ENCODE data around the gene ARHGAP28. TPM values are rescaled to one million over a fixed set of nuclear protein-coding genes. Genes with fewer than 3 reads are reported as not detected.

The ARHGAP28 gene
- total RNA-seq, 2 donors from 2014 or later, result 20.3 to 22.6 TPM

DNA sequence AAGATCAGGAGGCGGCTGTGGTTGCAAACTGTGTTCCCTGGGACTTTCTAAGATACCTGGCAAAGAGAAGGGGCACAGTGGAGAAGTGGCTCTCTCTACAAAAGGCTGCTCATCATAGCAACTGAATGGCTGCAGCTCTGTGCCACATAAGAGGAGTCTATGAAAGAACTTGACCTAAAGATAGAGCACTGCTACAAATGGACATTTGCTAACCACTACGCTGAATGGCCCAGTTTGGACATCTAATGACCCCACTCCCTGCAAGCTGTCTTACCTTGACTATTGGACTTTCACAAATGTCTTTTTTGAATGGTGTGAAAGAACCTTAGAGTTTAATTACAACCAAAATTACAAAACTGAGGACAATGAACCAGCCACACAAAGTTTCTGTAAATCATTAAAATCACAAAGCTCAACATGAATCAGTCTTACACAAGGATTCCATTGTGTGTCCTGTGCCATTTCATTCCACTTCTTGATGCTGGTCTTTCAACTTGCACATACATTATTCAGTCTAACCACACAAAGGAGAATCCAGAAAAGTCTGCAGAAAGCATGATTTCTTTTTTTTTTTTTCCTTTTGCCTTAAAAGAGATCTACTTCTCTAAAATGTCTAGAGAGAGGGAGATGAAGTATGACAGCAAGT lies 234.1 kb downstream of the ARHGAP28 start:
- TF ChIP-seq POLR2AphosphoS5 (IDR thresholded peaks at IDR 0.05) (no peak), POLR2A (IDR thresholded peaks at IDR 0.05) (no peak)
- TF ChIP-seq, protein P1, sequence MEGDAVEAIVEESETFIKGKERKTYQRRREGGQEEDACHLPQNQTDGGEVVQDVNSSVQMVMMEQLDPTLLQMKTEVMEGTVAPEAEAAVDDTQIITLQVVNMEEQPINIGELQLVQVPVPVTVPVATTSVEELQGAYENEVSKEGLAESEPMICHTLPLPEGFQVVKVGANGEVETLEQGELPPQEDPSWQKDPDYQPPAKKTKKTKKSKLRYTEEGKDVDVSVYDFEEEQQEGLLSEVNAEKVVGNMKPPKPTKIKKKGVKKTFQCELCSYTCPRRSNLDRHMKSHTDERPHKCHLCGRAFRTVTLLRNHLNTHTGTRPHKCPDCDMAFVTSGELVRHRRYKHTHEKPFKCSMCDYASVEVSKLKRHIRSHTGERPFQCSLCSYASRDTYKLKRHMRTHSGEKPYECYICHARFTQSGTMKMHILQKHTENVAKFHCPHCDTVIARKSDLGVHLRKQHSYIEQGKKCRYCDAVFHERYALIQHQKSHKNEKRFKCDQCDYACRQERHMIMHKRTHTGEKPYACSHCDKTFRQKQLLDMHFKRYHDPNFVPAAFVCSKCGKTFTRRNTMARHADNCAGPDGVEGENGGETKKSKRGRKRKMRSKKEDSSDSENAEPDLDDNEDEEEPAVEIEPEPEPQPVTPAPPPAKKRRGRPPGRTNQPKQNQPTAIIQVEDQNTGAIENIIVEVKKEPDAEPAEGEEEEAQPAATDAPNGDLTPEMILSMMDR (IDR thresholded peaks at IDR 0.05), result no peak
- H3K9me3 ChIP-seq, result no peaks in the 10 kb centered on the region
- H3K4me1 ChIP-seq (replicated peaks), result no peaks in the 10 kb centered on the region
- 91% methylated on average over 2 of the region's 2 CpGs for WGBS
- no peaks in the 10 kb centered on the region for H3K36me3 ChIP-seq
- H3K27ac ChIP-seq, result no peak overlapping the region
- H3K4me3 ChIP-seq, result no peak overlapping the region
- no peak for DNase-seq (ENCODE audit: low spot score)
- no peaks in the 10 kb centered on the region for H3K27me3 ChIP-seq (replicated peaks; ENCODE audit: insufficient read depth)
- intact Hi-C loops (cut with DNase I), result no loop called here

Small RNA genes lying within 50 kb of the gene (small RNA-seq; reads per million reads assigned to genes)
- gene RNU6-916P, result 0 reads per million in 2 donors

Measured in prostate gland (tissue), 2 donors.